Parathyroid adenoma (tissue), 2 donors: ENCODE measurements around the gene ZNHIT1.

ENCODE experiments used
- H2AFZ ChIP-seq: fragments of 300-600 bp; sonication (generic); one replicate; pipeline ENCODE4 v1.7.0; 2017; ENCODE audit warnings: antibody characterized with exemption, mild to moderate bottlenecking
- H3K27ac ChIP-seq: fragments of 300-600 bp; sonication (generic); one replicate; pipeline ENCODE4 v1.7.0; 2017
- H3K27me3 ChIP-seq: fragments of 300-600 bp; sonication (generic); one replicate; pipeline ENCODE4 v1.7.0; 2017; ENCODE audit warnings: low read length; ENCODE audit not compliant: control insufficient read depth, insufficient read depth
- H3K36me3 ChIP-seq: fragments of 300-600 bp; sonication (generic); one replicate; pipeline ENCODE4 v1.7.0; 2017; ENCODE audit warnings: low read length; ENCODE audit not compliant: control insufficient read depth, insufficient read depth
- H3K4me1 ChIP-seq: fragments of 300-600 bp; sonication (generic); one replicate; pipeline ENCODE4 v1.7.0; 2017; ENCODE audit warnings: control low read depth
- H3K4me2 ChIP-seq: fragments of 300-600 bp; sonication (generic); one replicate; pipeline ENCODE4 v1.7.0; 2017; ENCODE audit warnings: low read length
- H3K4me3 ChIP-seq: fragments of 300-600 bp; sonication (generic); one replicate; pipeline ENCODE4 v1.7.0; 2017; ENCODE audit warnings: low read depth, low read length
- H3K79me2 ChIP-seq: fragments of 300-600 bp; sonication (generic); one replicate; pipeline ENCODE4 v1.7.0; 2017; ENCODE audit warnings: control low read depth
- H3K9ac ChIP-seq: fragments of 300-600 bp; sonication (generic); one replicate; pipeline ENCODE4 v1.7.0; 2017; ENCODE audit warnings: mild to moderate bottlenecking
- H3K9me3 ChIP-seq: fragments of 300-600 bp; sonication (generic); one replicate; pipeline ENCODE4 v1.7.0; 2017; ENCODE audit warnings: low read length; ENCODE audit not compliant: control insufficient read depth
- TF ChIP-seq, protein P1 (sequence below): fragments of 300-600 bp; sonication (generic); IDR thresholded peaks from one replicate; pipeline ENCODE4 v1.7.0; 2017; ENCODE audit warnings: antibody characterized with exemption, mild to moderate bottlenecking
- donor health status: primary hyperparathyroidism.

Gene ZNHIT1

GRCh38 chr7:101211501-101211900, 6.5 kb upstream of the ZNHIT1 start:
- H3K4me2 ChIP-seq: no peak overlapping the region
- H2AFZ ChIP-seq: no peak overlapping the region
- H3K4me3 ChIP-seq: no peak overlapping the region
- H3K27ac ChIP-seq: no peak overlapping the region
- no peak overlapping the region for H3K9ac ChIP-seq
- H3K36me3 ChIP-seq: no peaks in the 10 kb centered on the region
- H3K27me3 ChIP-seq: no peaks in the 10 kb centered on the region
- TF ChIP-seq, protein P1, sequence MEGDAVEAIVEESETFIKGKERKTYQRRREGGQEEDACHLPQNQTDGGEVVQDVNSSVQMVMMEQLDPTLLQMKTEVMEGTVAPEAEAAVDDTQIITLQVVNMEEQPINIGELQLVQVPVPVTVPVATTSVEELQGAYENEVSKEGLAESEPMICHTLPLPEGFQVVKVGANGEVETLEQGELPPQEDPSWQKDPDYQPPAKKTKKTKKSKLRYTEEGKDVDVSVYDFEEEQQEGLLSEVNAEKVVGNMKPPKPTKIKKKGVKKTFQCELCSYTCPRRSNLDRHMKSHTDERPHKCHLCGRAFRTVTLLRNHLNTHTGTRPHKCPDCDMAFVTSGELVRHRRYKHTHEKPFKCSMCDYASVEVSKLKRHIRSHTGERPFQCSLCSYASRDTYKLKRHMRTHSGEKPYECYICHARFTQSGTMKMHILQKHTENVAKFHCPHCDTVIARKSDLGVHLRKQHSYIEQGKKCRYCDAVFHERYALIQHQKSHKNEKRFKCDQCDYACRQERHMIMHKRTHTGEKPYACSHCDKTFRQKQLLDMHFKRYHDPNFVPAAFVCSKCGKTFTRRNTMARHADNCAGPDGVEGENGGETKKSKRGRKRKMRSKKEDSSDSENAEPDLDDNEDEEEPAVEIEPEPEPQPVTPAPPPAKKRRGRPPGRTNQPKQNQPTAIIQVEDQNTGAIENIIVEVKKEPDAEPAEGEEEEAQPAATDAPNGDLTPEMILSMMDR: no peak
- no peaks in the 10 kb centered on the region for H3K4me1 ChIP-seq
- H3K79me2 ChIP-seq: no peaks in the 10 kb centered on the region
- no peaks in the 10 kb centered on the region for H3K9me3 ChIP-seq

DNA sequence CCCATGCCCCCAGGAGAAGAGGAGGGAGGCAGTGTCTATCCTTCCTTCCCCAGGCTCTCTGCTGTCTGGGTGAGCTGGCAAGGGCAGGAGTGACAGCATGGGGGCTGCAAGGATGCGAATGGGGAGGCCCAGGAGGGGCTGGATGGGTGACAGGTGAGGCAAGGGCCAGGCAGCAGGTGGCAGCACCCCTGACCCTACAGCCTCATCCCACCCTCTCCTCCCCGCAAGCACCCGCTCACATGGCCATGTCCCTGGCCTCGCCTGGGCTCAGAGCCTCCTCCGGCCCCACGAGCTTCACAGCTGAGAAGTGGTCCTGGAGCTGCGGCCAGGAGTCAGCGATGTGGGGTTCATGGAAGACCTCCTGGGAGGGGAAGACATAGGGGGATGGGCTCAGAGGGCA, 6.0 kb upstream of the ZNHIT1 start:
- H3K27ac ChIP-seq: no peak overlapping the region
- TF ChIP-seq, protein P1: no peak
- H3K79me2 ChIP-seq: no peaks in the 10 kb centered on the region
- no peak overlapping the region for H3K4me2 ChIP-seq
- no peaks in the 10 kb centered on the region for H3K36me3 ChIP-seq
- H3K27me3 ChIP-seq: no peaks in the 10 kb centered on the region
- no peak overlapping the region for H3K9ac ChIP-seq
- no peaks in the 10 kb centered on the region for H3K4me1 ChIP-seq
- H3K9me3 ChIP-seq: no peaks in the 10 kb centered on the region
- no peak overlapping the region for H3K4me3 ChIP-seq
- H2AFZ ChIP-seq: no peak overlapping the region

DNA sequence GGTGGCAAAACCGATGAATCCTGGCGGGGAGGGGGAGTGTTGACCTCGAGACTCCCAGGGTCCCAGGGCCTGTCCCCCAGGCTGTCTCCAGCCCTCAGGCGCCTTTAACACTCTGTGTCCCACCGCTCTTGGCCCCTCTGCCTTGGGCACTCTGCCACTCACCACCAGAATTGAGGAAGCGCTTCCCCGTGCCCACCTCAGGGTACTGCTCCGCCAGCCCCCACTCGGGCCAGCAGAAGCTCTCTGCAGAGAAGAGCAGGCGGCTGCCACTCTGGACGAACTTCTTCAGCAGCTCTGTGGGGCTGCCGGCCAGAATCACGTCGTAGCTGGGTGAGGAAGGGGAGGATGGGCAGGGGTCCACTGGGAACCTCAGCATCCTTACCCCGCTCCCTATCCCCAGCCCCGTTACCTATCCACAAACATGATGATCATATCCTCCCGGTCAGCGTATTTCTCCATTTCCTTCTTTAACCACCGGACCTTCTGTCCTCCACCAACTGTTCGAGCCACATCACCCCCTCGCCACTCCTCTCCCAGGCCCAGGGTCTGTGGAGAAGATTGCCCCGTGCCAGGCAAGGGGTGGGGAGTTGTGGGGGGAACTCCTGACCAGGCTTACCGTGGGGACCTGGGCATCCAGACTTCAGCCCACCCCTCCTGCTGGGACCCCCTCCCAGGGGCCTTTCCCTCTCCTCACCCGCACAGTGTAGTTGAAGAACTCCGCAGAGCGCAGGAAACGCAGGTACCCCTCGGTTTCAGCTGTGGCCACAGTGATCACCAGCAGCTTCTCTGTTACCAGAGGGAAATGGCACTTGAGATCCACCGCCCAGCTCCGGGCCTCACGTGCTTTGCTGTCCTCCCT, 1.7 kb upstream of the ZNHIT1 start:
- H3K27ac ChIP-seq: no peak overlapping the region
- H3K36me3 ChIP-seq: no peaks in the 10 kb centered on the region
- no peaks in the 10 kb centered on the region for H3K4me1 ChIP-seq
- no peaks in the 10 kb centered on the region for H3K9me3 ChIP-seq
- H3K4me3 ChIP-seq: peak overlapping the region; percentile 95
- H2AFZ ChIP-seq: peak overlapping the region; percentile 91
- no peak overlapping the region for H3K9ac ChIP-seq
- H3K27me3 ChIP-seq: no peaks in the 10 kb centered on the region
- TF ChIP-seq, protein P1: no peak
- H3K4me2 ChIP-seq: peak overlapping the region; percentile 99
- peaks cover 27% of the 10 kb centered on the region for H3K79me2 ChIP-seq

GRCh38 chr7:101216860-101217387, 1.0 kb upstream of the ZNHIT1 start:
- H3K79me2 ChIP-seq: peaks cover 32% of the 10 kb centered on the region
- H3K4me2 ChIP-seq: peak overlapping the region; percentile 99
- H3K27me3 ChIP-seq: no peaks in the 10 kb centered on the region
- H3K4me3 ChIP-seq: peak overlapping the region; percentile 95
- H3K27ac ChIP-seq: peak overlapping the region; percentile 94
- no peak overlapping the region for H3K9ac ChIP-seq
- peak overlapping the region; percentile 91 for H2AFZ ChIP-seq
- H3K4me1 ChIP-seq: no peaks in the 10 kb centered on the region
- H3K36me3 ChIP-seq: no peaks in the 10 kb centered on the region
- H3K9me3 ChIP-seq: no peaks in the 10 kb centered on the region
- TF ChIP-seq, protein P1: peak; percentile 20
